Mesendoderm (in vitro differentiated cells): ENCODE data around the gene LRRC8D.

Source experiments
- DNase-seq: peaks from one replicate; pipeline ENCODE4 v3.0.0; 2013
- H2AK5ac ChIP-seq: 2 replicates; pipeline ENCODE4 v1.6.1; 2013; ENCODE audit warnings: low read length, inconsistent platforms
- H2BK120ac ChIP-seq: 2 replicates; pipeline ENCODE4 v1.6.1; 2013; ENCODE audit warnings: low read depth, mild to moderate bottlenecking, low read length, moderate library complexity, mixed read lengths
- H2BK15ac ChIP-seq: replicated peaks from 2 replicates; pipeline ENCODE4 v1.6.1; 2013; ENCODE audit warnings: low read depth, mild to moderate bottlenecking, moderate library complexity
- H2BK5ac ChIP-seq: 2 replicates; pipeline ENCODE4 v1.6.1; 2013; ENCODE audit warnings: low read length, inconsistent platforms
- H3K18ac ChIP-seq: 2 replicates; pipeline ENCODE4 v1.6.1; 2013; ENCODE audit warnings: mild to moderate bottlenecking, low read length, mixed read lengths
- H3K23ac ChIP-seq: one replicate; pipeline ENCODE4 v1.6.1; 2013; ENCODE audit warnings: low read length
- H3K27ac ChIP-seq: 2 replicates; pipeline ENCODE4 v1.5.1; 2013; ENCODE audit warnings: low read depth, mild to moderate bottlenecking, inconsistent platforms, low read length, moderate library complexity
- H3K27me3 ChIP-seq: 2 replicates; pipeline ENCODE4 v1.6.1; 2013; ENCODE audit warnings: low read length, control low read depth, mild to moderate bottlenecking, inconsistent platforms; ENCODE audit not compliant: insufficient read depth, poor library complexity
- H3K36me3 ChIP-seq: 2 replicates; pipeline ENCODE4 v1.6.1; 2013; ENCODE audit warnings: low read length, inconsistent platforms; ENCODE audit not compliant: control insufficient read depth, insufficient read depth
- H3K4ac ChIP-seq: one replicate; pipeline ENCODE4 v1.6.1; 2013; ENCODE audit warnings: low read depth, mild to moderate bottlenecking, low read length, moderate library complexity
- H3K4me1 ChIP-seq: 2 replicates; pipeline ENCODE4 v1.6.1; 2013; ENCODE audit warnings: low read depth, low read length, inconsistent platforms; ENCODE audit not compliant: control insufficient read depth
- H3K4me2 ChIP-seq: 2 replicates; pipeline ENCODE4 v1.6.1; 2013; ENCODE audit warnings: low read length
- H3K4me3 ChIP-seq: 2 replicates; pipeline ENCODE4 v1.5.1; 2013; ENCODE audit warnings: mild to moderate bottlenecking, low read length
- H3K56ac ChIP-seq: one replicate; pipeline ENCODE4 v1.6.1; 2013; ENCODE audit warnings: low read length
- H3K79me1 ChIP-seq: 2 replicates; pipeline ENCODE4 v1.6.1; 2013; ENCODE audit warnings: low read length, inconsistent platforms
- H3K79me2 ChIP-seq: 2 replicates; pipeline ENCODE4 v1.6.1; 2013; ENCODE audit warnings: mild to moderate bottlenecking, low read length; ENCODE audit not compliant: control insufficient read depth, insufficient read depth
- H3K9ac ChIP-seq: 2 replicates; pipeline ENCODE4 v1.6.1; 2013; ENCODE audit warnings: low read length, inconsistent platforms
- H4K5ac ChIP-seq: one replicate; pipeline ENCODE4 v1.6.1; 2013; ENCODE audit warnings: low read length
- H4K8ac ChIP-seq: one replicate; pipeline ENCODE4 v1.6.1; 2013; ENCODE audit warnings: low read depth, mild to moderate bottlenecking, control low read depth, low read length, moderate library complexity
- WGBS: extraction: QIAGEN DNeasy Blood & Tissue Kit; methylation state at CpG from one replicate; pipeline ENCODE4 v1.1.7; 2013; ENCODE audit warnings: low lambda C conversion rate, missing lambda C conversion rate; ENCODE audit not compliant: insufficient coverage; ENCODE audit errors: extremely low coverage; 5-methylcytosine and 5-hydroxymethylcytosine counted together

LRRC8D gene

DNA sequence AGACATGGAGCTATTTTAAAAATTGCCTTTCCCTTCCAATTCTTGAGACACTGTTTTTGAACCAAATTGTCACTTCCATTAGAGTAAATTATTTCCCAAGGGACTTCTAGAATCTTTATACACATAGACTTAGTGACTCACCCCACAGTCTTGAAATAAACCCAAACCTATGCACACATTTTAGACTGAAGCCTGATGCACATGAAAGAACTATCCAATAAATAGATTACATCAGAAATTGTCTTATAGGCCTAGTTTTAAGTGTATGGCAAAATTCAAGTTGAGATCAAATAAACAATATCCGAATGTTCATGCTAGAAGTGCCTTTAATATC, 141.9 kb downstream of the LRRC8D start:
- Histone ChIP-seq H3K79me1 (no peaks in the 10 kb centered on the region), H3K79me2 (no peaks in the 10 kb centered on the region), H3K4me3 (no peak overlapping the region), H3K4me2 (no peak overlapping the region), H3K23ac (no peak overlapping the region), H3K4ac (no peak overlapping the region), H2BK120ac (no peak overlapping the region), H3K18ac (no peak overlapping the region), H3K56ac (no peak overlapping the region), H3K9ac (no peak overlapping the region), H4K8ac (no peak overlapping the region), H3K4me1 (no peaks in the 10 kb centered on the region), H3K27ac (no peak overlapping the region), H4K5ac (no peak overlapping the region), H2AK5ac (no peak overlapping the region), H3K36me3 (no peaks in the 10 kb centered on the region), H3K27me3 (no peaks in the 10 kb centered on the region), H2BK5ac (no peak overlapping the region), H2BK15ac (no peak overlapping the region)
- WGBS: no CpG with 5 or more reads among the region's 1 CpG
- DNase-seq: no peak

DNA sequence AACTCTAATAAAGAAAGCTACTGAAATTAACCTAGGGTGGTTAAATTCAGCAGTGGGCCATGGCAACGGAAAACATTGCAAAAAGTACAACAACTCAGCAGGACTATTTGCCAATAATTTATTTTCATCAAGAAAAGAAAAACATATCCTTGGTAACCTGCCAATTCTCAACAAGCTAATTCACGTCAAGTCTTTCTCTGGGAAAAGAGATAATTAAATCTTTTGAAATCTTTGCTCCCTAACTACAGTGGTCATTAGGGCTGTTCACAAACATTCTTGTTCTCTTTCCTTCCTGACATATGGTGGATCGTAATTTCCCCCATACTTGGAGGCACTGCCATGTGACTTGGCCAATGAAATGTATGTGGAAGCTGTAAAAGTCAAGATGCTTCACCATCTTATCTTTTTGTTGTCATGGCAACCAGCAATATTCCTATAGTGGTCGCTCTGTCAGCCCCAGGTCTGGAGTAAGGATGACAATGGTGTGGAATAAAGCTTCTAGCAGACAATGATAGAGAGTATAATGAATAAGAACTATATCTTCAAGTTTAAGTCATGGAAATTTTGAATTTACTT, 144.4 kb downstream of the LRRC8D start:
- Histone ChIP-seq H3K4ac (no peak overlapping the region), H3K4me3 (no peak overlapping the region), H3K4me2 (no peak overlapping the region), H3K56ac (no peak overlapping the region), H3K23ac (no peak overlapping the region), H3K4me1 (no peaks in the 10 kb centered on the region), H2AK5ac (no peak overlapping the region), H2BK15ac (no peak overlapping the region), H3K27me3 (no peaks in the 10 kb centered on the region), H3K79me1 (no peaks in the 10 kb centered on the region), H3K36me3 (no peaks in the 10 kb centered on the region), H4K5ac (no peak overlapping the region), H2BK5ac (no peak overlapping the region), H3K9ac (no peak overlapping the region), H4K8ac (no peak overlapping the region), H3K79me2 (no peaks in the 10 kb centered on the region), H3K27ac (no peak overlapping the region), H2BK120ac (no peak overlapping the region), H3K18ac (no peak overlapping the region)
- no CpG with 5 or more reads among the region's 4 CpGs for WGBS
- peak; percentile 51 for DNase-seq

DNA sequence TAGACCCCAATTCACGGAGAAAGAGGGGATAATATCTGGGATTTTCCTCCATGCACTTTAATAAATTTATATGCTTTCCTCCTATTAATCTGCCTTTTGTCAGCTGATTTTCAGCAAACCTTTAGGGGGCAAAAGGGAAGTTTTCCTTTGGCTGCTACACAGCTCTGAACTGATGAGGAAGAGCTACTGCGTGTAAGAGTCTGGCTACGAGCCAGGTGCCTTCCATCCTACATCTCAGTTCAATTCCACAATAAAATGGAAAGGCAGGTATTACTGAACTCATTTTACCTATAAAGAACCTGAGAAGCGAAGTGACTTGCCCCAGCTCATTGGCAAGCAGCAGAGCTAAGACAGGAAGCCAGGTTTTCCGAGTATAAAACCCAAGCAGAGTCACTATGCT, 145.8 kb downstream of the LRRC8D start:
- H3K9ac ChIP-seq: no peak overlapping the region
- H4K5ac ChIP-seq: no peak overlapping the region
- no peak for DNase-seq
- H3K18ac ChIP-seq: no peak overlapping the region
- H2AK5ac ChIP-seq: no peak overlapping the region
- H2BK15ac ChIP-seq: no peak overlapping the region
- no CpG with 5 or more reads among the region's 5 CpGs for WGBS
- H3K36me3 ChIP-seq: no peaks in the 10 kb centered on the region
- no peak overlapping the region for H3K4ac ChIP-seq
- no peak overlapping the region for H3K56ac ChIP-seq
- H3K4me1 ChIP-seq: no peaks in the 10 kb centered on the region
- no peak overlapping the region for H3K27ac ChIP-seq
- H3K4me3 ChIP-seq: no peak overlapping the region
- no peak overlapping the region for H4K8ac ChIP-seq
- H2BK5ac ChIP-seq: no peak overlapping the region
- no peak overlapping the region for H3K23ac ChIP-seq
- no peak overlapping the region for H3K4me2 ChIP-seq
- no peaks in the 10 kb centered on the region for H3K79me1 ChIP-seq
- H2BK120ac ChIP-seq: no peak overlapping the region
- H3K27me3 ChIP-seq: no peaks in the 10 kb centered on the region
- H3K79me2 ChIP-seq: no peaks in the 10 kb centered on the region

DNA sequence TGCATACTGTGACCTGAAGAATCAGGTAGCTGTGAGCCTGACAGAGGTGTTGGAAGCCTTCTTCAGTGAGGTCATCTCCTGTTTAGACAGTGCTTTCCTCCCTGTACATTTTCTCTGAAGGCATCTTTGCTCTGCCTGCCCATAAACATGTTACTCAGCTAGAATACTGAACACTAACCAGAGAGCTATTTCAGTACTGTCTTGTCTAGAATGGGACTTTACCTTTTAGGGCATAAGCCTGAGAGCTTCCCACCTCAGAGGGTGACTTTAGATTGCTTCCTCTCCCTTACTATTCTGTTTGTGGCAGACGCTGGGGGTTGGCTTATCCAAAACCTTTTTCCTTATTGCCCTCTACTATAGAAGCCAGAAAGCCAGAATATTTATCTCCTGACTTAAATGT, 150.8 kb downstream of the LRRC8D start:
- H3K23ac ChIP-seq: no peak overlapping the region
- WGBS: no CpG with 5 or more reads among the region's 1 CpG
- no peak overlapping the region for H3K27ac ChIP-seq
- H3K18ac ChIP-seq: no peak overlapping the region
- no peak overlapping the region for H4K5ac ChIP-seq
- H3K4me3 ChIP-seq: no peak overlapping the region
- no peak overlapping the region for H3K9ac ChIP-seq
- H3K4me1 ChIP-seq: peaks cover 6% of the 10 kb centered on the region
- H2AK5ac ChIP-seq: no peak overlapping the region
- H2BK120ac ChIP-seq: no peak overlapping the region
- no peaks in the 10 kb centered on the region for H3K27me3 ChIP-seq
- DNase-seq: no peak
- H4K8ac ChIP-seq: no peak overlapping the region
- H3K56ac ChIP-seq: peak overlapping the region; percentile 15
- H3K36me3 ChIP-seq: no peaks in the 10 kb centered on the region
- no peak overlapping the region for H2BK5ac ChIP-seq
- no peak overlapping the region for H2BK15ac ChIP-seq
- no peak overlapping the region for H3K4ac ChIP-seq
- H3K79me2 ChIP-seq: no peaks in the 10 kb centered on the region
- no peaks in the 10 kb centered on the region for H3K79me1 ChIP-seq
- H3K4me2 ChIP-seq: no peak overlapping the region

DNA sequence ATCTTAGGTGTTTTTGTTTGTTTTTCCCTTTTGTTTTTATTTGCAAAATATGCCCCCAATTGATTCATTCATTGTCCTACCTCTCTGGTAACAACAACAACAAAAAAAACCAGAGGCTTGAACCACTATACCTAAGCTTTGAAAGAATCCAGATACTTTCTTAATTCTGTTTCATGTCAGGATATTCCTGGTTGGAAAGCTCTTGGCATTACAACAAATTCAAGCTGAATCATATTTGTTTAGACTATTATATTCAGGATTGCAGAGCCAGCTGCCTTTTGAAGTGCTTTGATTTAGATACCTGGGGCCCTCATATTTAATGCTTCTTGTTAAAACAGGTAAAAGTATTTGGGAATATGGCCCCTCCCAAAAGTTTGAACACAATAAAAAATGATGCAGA, 151.2 kb downstream of the LRRC8D start:
- Histone ChIP-seq H3K79me1 (no peaks in the 10 kb centered on the region), H2AK5ac (no peak overlapping the region), H3K9ac (no peak overlapping the region), H3K56ac (no peak overlapping the region), H2BK120ac (no peak overlapping the region), H4K8ac (no peak overlapping the region), H3K4me2 (no peak overlapping the region), H3K4ac (no peak overlapping the region), H3K79me2 (no peaks in the 10 kb centered on the region), H3K18ac (no peak overlapping the region), H3K23ac (no peak overlapping the region), H3K36me3 (no peaks in the 10 kb centered on the region), H3K27ac (no peak overlapping the region), H3K27me3 (no peaks in the 10 kb centered on the region), H2BK5ac (no peak overlapping the region), H3K4me3 (no peak overlapping the region), H3K4me1 (peaks cover 6% of the 10 kb centered on the region), H4K5ac (no peak overlapping the region), H2BK15ac (no peak overlapping the region)
- no peak for DNase-seq

DNA sequence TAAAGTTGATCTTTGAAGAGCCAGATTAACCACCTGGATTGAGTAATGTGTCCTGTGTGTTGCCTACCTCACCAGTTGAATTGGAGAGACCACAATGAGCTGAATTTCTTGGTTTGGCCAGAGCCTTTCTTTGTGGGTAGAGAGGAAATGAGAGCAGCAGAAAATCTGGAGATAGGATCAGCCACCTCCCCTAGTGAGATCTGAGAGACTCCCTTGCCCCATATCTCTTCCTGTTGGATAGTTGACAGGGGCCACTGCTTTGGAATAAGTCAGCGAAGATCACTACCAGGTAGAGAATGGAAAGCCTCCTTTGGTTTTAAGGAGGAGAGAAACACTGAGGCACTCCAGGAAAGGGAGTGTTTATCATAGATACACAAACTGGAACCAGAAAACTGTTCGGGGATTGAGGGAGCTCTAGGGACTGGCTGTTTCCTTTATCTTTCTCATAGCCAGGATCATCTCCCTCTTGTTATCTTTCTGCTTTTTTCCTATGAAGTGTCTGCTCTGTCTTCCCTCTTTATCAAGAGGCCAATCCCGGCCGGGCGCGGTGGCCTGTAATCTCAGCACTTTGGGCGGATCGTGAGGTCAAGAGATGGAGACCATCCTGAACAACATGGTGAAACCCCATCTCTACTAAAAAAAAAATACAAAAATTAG, 152.8 kb downstream of the LRRC8D start:
- Histone ChIP-seq H3K36me3 (no peaks in the 10 kb centered on the region), H3K79me2 (no peaks in the 10 kb centered on the region), H3K18ac (peak overlapping the region; percentile 51), H3K56ac (no peak overlapping the region), H2BK120ac (no peak overlapping the region), H3K4me3 (no peak overlapping the region), H2BK5ac (no peak overlapping the region), H3K27me3 (no peaks in the 10 kb centered on the region), H3K4ac (no peak overlapping the region), H3K4me2 (no peak overlapping the region), H3K23ac (no peak overlapping the region), H2BK15ac (no peak overlapping the region), H3K79me1 (no peaks in the 10 kb centered on the region), H4K8ac (no peak overlapping the region), H2AK5ac (no peak overlapping the region), H4K5ac (no peak overlapping the region), H3K9ac (no peak overlapping the region), H3K4me1 (peaks cover 6% of the 10 kb centered on the region), H3K27ac (no peak overlapping the region)
- WGBS: no CpG with 5 or more reads among the region's 8 CpGs
- DNase-seq: peak; percentile 84
